DMS53 treated with DMSO at 0.1 percent for 48 hours (cell line): Measurements from ENCODE around the gene CD160.
"Not testable (repeated sequence)": the region's sequence is repeated elsewhere in the genome, so short reads cannot be mapped to it uniquely, and the experiment has no call there.

Experiments
- DNase-seq: peaks from one replicate; lab custom pipeline; 2025; ENCODE audit not compliant: unreplicated experiment; lab: John Stamatoyannopoulos, UW

The CD160 gene, protein sequence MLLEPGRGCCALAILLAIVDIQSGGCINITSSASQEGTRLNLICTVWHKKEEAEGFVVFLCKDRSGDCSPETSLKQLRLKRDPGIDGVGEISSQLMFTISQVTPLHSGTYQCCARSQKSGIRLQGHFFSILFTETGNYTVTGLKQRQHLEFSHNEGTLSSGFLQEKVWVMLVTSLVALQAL

DNA sequence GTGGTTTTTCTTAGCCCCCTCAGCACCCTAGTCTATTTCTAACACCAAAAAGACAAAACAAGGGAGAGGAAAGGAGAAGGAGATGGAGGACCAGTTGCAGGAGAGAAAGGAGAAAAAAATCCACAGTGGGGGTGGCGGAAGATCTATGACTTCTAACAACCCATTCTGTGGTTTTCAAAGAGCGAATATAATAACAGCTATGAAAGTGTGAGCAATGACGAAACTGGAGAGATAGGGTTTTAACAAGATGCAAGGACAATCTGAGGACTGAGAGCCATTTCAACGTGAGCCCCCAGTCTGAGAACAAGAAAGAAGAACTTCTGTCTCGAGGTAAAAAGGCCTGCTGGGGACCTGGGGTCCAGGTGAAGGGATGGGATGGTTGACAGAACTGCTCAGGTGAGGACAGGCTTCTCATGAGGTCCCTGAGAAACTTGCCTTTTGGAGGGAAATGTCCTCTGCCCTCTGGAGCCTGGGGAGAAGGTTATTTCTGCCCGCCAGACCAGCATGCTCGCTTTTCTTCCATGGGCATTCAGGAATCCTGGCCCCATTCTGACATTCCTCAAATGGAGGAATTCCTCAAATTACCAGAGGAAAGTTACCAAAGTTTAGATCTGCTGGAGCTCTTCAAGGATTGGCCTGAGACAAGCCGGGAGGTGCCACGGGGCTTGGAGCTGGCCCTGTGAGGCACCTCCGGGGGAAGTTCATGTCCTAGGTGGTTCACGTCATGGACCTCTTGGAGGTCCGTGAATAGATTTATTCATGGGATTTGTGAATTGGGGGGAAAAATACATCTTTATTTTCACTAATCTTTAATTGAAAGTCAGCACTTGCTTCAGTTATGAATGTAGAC, at the start of gene CD160:
TSS of gene CD160 (plus strand) at position 270 of the 850 bp plus-strand sequence. CDS start 8,829 bp downstream, outside the sequence.
- no peak for DNase-seq

GRCh38 chr1:145670995-145671745, 48.1 kb upstream of the CD160 start:
- DNase-seq, result not testable (repeated sequence)

- DNase-seq, result not testable (repeated sequence)
These were observed 46.1 kb upstream of the CD160 start for GRCh38 chr1:145673217-145673616.

- DNase-seq, result not testable (repeated sequence)
These were observed 34.4 kb upstream of the CD160 start for GRCh38 chr1:145684858-145685257.

DNA sequence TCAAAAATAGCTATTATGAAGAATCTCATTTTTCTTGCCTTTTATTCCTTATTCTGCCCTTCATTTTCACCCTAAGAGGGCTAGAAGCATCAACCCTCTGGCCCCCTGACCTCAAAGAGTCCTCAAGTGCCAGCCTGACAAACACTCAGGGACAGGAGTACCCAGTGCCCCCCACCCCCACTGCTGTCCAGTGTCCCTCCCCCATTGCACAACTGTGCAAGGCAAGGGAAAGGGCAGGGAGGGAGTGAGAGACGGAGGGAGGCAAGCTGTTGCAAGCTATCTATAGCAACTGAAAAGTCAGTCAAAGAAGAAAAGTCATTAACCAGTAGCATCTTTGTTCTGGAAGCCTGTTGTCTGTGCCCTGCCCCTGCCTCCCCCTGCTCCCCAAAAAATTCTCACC, 33.2 kb upstream of the CD160 start:
- not testable (repeated sequence) for DNase-seq

DNA sequence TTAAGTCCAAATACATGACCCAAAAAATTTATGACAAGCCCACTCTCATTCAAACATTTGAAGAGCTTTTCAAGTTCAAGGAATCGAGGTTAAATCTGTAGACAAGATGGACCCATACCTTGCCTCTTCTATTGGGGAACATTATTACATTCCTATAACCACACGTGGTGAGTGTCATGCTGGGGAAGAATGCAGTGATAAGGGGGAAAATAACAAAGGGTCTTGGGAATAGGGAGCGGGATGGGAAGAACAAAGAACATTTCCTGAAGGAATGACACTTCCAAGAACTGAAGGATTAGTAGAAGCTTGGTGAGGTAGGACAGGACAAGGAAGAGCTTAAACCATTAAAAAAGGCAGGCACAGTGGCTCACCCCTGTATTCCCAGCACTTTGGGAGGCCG, 31.0 kb upstream of the CD160 start:
- DNase-seq, result no peak

- DNase-seq, result no peak
These were observed 30.4 kb upstream of the CD160 start for GRCh38 chr1:145688924-145689323.

- no peak for DNase-seq
These were observed 29.4 kb upstream of the CD160 start for GRCh38 chr1:145689922-145690321.

DNA sequence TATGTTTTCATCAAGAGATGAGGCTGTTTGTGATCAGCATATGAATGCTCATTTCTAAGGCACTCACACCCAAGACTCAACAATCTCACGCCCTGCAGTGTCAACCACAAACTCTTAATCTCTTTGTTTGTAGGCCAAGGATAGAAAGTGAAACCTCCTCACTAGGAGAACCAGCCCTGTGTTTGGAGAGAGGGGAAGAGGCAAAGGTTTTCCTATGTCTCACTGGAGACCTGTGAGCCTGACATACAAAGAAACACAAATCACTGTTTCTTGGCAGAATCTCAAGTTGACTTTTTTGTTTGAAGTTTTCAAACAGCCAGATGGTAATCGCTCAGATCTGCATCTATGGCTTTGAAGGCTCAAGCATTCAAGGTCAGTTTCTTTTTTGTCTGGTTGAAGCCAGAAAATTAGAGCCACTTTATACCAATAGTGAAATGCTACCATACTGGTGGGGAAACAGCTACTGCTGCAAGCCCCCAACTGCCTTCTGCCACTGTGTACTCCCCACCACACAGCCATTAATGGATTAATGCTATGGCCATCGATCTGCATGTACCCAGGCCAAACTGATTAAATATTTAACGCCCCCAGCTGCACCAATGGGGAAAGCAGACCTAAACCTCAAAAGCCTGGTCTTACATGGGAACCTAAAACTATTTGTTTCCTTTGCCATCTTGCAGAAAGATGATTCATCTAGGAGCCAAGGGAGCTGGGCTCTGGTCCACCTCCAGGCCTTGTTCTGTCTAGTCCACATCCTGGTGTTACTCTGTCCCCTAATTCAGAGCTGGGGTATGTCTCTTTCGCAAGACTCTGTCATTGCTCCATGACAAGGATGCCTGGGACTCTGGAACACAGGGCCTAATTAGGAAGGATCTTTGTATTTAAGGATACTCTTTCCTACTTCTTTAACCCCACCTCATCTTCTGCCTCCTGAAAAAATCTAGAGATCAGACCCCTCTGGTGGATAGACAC, 28.4 kb upstream of the CD160 start:
- DNase-seq, result no peak

- DNase-seq, result no peak
These were observed 26.4 kb upstream of the CD160 start for GRCh38 chr1:145692785-145693443.

DNA sequence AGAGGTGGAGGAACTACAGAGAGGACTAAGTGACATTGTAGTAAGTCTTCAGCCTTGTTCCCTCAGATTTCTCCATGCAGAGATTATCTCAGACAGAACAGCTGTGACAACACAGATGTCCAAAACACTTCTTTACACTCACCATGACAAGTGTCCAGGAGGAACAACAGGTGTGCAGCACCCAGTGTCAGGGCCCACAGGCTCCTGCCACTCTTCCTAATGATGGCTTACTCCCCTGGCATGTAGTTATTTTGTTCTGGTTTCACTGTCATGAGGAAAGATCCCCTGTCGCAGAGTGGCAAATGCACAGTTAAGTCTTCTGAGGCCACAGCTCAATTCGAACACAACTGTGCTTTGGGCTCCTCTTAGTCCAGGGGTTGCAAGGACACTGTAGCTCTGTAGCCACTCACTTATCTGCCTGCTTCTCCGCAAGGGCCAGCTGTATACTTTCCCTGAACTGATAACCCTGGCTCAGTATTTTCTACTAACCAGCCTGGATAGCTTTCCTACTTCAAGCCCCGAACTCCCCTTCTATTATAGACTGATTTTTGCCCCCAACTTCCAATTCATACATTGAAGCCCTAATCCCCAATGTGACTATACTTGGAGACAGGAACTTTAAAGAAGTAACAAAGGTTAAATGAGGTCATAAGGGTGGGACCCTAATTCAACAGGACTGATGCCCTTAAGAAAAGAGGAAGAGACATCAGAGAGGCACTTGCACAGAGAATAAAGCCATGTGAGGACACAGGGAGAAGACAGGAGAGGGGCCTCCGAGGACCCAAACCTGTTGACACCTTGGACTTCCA, 23.3 kb upstream of the CD160 start:
- DNase-seq, result peak; percentile 69

DNA sequence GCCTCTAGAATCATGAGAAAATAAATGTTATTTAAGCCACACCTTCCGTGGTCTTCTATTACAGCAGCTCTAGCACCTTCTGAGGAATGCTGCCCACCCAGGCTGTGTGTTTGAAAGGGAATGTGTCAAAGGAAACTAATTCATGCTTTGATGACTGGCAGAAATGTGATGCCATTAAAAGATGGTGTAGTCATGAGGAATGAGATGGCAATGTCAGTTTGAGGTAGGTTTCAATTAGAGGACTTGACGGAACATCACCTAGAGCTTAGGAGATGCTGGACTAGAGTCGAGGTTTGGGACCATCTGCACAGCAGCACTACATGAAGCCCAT, 22.7 kb upstream of the CD160 start:
- DNase-seq, result no peak

GRCh38 chr1:145701306-145701862, 17.9 kb upstream of the CD160 start:
- no peak for DNase-seq

DNA sequence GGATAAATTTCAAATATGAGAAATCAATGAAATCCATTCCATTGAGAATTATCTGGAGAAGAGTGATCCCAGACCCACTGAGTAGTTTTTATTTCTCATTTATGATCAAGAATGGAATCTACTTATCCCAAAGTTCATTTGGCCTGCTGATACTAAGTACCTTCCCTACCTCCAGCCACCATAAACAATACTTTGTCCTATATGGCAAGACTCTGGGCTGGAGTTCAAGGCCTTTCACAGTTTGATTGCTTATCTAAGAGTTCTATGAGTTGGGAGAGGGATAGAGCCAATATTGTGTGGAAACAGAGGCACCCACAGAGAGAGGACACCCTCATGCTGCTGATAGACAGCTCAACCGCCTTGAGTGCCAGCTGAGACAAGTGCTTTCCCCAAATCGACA, 17.2 kb upstream of the CD160 start:
- DNase-seq, result no peak

GRCh38 chr1:145702826-145703225, 16.5 kb upstream of the CD160 start:
- no peak for DNase-seq

GRCh38 chr1:145705622-145706021, 13.7 kb upstream of the CD160 start:
- DNase-seq, result no peak

GRCh38 chr1:145706086-145706664, 13.1 kb upstream of the CD160 start:
- DNase-seq, result no peak

DNA sequence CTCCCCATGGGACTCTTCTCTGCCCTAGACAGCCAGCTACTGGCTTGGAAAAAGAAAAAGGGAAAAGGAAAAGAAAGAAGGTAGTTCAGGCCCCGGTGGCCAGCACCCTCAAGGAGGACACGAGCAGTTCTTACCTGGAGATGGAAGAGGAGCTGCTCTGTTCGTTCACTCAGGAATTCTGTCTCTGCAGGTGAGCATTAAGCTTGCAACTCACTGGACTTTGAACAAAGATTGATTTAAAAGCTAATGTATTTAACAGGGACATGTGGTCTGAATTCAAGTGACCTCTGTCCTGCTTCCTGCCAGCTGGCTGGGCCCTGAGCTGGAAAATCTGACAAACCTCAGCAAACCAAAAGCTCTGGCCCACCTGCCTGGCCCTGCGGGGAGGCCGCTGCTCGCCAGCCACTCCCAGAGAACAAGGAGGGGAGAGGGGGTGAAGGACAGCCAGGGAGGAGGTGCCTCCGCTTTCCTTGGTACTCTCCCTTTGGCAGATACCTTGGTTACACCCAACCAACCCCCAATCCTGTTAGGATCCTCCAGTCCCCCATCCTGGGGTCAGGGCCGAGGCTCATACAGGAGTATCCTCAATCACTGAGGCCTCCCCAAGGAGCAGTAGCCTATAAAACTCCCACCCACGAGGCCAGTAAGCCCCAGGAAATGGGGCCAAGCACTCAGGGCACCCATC, 12.0 kb upstream of the CD160 start, which contains the start of gene PDZK1:
TSS of gene PDZK1 (minus strand) at position 186 of the 685 bp plus-strand sequence. CDS start 19,347 bp downstream, outside the sequence.
- DNase-seq, result no peak
